Hepatocyte (in vitro differentiated cells): ENCODE results near the gene EXOC5. TPM values are rescaled to one million over a fixed set of nuclear protein-coding genes. Genes with fewer than 3 reads are reported as not detected.
A peak's percentile ranks its signal among the peaks of the same experiment; 100 is the strongest.

Source experiments
- DNase-seq: peaks from one replicate; pipeline ENCODE4 v3.0.0-alpha.2; 2016; ENCODE audit warnings: low spot score
- H2AFZ ChIP-seq: fragments of 200-600 bp; sonication (generic); 2 replicates; pipeline ENCODE4 v1.6.0; 2016; ENCODE audit warnings: antibody characterized with exemption, mild to moderate bottlenecking
- H3K27ac ChIP-seq: fragments of 200-600 bp; sonication (generic); 2 replicates; pipeline ENCODE4 v1.5.1; 2016; ENCODE audit warnings: mild to moderate bottlenecking
- H3K27me3 ChIP-seq: fragments of 200-600 bp; sonication (generic); 2 replicates; pipeline ENCODE4 v1.6.1; 2016
- H3K36me3 ChIP-seq: fragments of 200-600 bp; sonication (generic); replicated peaks from 2 replicates; pipeline ENCODE4 v1.5.1; 2016; ENCODE audit warnings: low read depth; ENCODE audit not compliant: insufficient read depth
- H3K4me1 ChIP-seq: fragments of 200-600 bp; sonication (generic); 2 replicates; pipeline ENCODE4 v1.5.1; 2016; ENCODE audit warnings: mild to moderate bottlenecking, moderate library complexity; ENCODE audit not compliant: insufficient read depth
- H3K4me2 ChIP-seq: fragments of 200-600 bp; sonication (generic); 2 replicates; pipeline ENCODE4 v1.6.0; 2016
- H3K4me3 ChIP-seq: fragments of 200-600 bp; sonication (generic); 2 replicates; pipeline ENCODE4 v1.5.1; 2016; ENCODE audit warnings: mild to moderate bottlenecking
- H3K79me2 ChIP-seq: fragments of 200-600 bp; sonication (generic); 2 replicates; pipeline ENCODE4 v1.6.0; 2017; ENCODE audit warnings: mild to moderate bottlenecking
- H3K9me2 ChIP-seq: fragments of 200-600 bp; sonication (generic); replicated peaks from 2 replicates; pipeline ENCODE4 v1.6.0; 2017; ENCODE audit warnings: mild to moderate bottlenecking; ENCODE audit not compliant: insufficient read depth
- H3K9me3 ChIP-seq: fragments of 200-600 bp; sonication (generic); 2 replicates; pipeline ENCODE4 v1.5.1; 2016; ENCODE audit warnings: low read depth, mild to moderate bottlenecking
- H4K20me1 ChIP-seq: fragments of 200-600 bp; sonication (generic); 2 replicates; pipeline ENCODE4 v1.6.0; 2016; ENCODE audit warnings: mild to moderate bottlenecking; ENCODE audit not compliant: insufficient read depth, poor library complexity, severe bottlenecking
- EZH2 ChIP-seq: fragments of 200-600 bp; sonication (generic); IDR thresholded peaks from 2 replicates; pipeline ENCODE4 v1.6.1; 2016; ENCODE audit warnings: antibody characterized with exemption, mild to moderate bottlenecking, borderline replicate concordance
- EZH2phosphoT487 ChIP-seq: fragments of 200-600 bp; sonication (generic); IDR thresholded peaks from one replicate; pipeline ENCODE4 v1.6.1; 2018; ENCODE audit warnings: antibody characterized with exemption, mild to moderate bottlenecking, low read depth, moderate library complexity; ENCODE audit not compliant: unreplicated experiment, severe bottlenecking
- WGBS: methylation state at CpG from one replicate; pipeline ENCODE4 v1.1.6; 2016; ENCODE audit warnings: low lambda C conversion rate; ENCODE audit errors: missing lambda C conversion rate; 5-methylcytosine and 5-hydroxymethylcytosine counted together
- polyA plus RNA-seq: library from polyadenylated mRNA; unstranded; fragments of >200 nt; fragmentation: Nextera tagmentation; extraction: Ambion mirVana; gene quantifications from 2 replicates; pipeline ENCODE4 v1.2.1, GENCODE V29; 2016
- total RNA-seq: library from RNA; depleted of rRNA; stranded (reverse); fragments of >200 nt; gene quantifications from 2 replicates; pipeline ENCODE4 v1.2.3, GENCODE V29; 2014
- TF ChIP-seq, protein P1 (sequence below): fragments of 200-600 bp; sonication (generic); IDR thresholded peaks from 2 replicates; pipeline ENCODE4 v1.5.1; 2016; ENCODE audit warnings: antibody characterized with exemption, mild to moderate bottlenecking; ENCODE audit not compliant: poor library complexity

Gene EXOC5
- total and polyA plus RNA-seq, 2 experiments from 2014 or later, result 31.4 to 51.8 TPM

DNA sequence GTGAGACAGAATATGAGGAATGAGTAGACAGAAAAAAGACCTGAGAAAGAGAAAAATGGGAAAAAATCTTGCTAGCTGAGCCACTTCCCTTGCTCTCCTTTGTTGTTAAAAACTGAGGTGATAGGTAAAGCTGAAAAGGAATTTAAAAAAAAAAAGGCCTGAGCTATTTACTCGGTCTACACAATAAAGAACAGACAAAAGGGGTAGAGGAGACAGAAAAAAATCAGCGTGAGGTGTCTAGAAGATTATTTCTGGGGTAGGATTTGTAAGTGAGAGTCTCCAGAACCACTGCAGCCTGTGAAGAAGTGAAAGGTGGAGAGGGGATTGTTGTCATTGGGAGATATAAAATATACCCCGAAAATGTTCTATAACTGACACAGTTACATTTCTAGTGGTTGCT is 98.8 kb downstream of the EXOC5 start:
- no peak for TF ChIP-seq EZH2
- TF ChIP-seq, protein P1, sequence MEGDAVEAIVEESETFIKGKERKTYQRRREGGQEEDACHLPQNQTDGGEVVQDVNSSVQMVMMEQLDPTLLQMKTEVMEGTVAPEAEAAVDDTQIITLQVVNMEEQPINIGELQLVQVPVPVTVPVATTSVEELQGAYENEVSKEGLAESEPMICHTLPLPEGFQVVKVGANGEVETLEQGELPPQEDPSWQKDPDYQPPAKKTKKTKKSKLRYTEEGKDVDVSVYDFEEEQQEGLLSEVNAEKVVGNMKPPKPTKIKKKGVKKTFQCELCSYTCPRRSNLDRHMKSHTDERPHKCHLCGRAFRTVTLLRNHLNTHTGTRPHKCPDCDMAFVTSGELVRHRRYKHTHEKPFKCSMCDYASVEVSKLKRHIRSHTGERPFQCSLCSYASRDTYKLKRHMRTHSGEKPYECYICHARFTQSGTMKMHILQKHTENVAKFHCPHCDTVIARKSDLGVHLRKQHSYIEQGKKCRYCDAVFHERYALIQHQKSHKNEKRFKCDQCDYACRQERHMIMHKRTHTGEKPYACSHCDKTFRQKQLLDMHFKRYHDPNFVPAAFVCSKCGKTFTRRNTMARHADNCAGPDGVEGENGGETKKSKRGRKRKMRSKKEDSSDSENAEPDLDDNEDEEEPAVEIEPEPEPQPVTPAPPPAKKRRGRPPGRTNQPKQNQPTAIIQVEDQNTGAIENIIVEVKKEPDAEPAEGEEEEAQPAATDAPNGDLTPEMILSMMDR, result no peak
- no peak for TF ChIP-seq EZH2phosphoT487
- H3K4me1 ChIP-seq, result no peaks in the 10 kb centered on the region
- no peaks in the 10 kb centered on the region for H3K79me2 ChIP-seq
- H3K9me2 ChIP-seq, result no peaks in the 10 kb centered on the region
- WGBS, result 56% methylated on average over 3 of the region's 3 CpGs
- H3K27ac ChIP-seq, result no peak overlapping the region
- H3K27me3 ChIP-seq, result no peaks in the 10 kb centered on the region
- no peak overlapping the region for H2AFZ ChIP-seq
- no peak overlapping the region for H3K4me3 ChIP-seq
- no peaks in the 10 kb centered on the region for H3K9me3 ChIP-seq
- no peaks in the 10 kb centered on the region for H3K36me3 ChIP-seq
- H3K4me2 ChIP-seq, result no peak overlapping the region
- no peak for DNase-seq
- H4K20me1 ChIP-seq, result no peaks in the 10 kb centered on the region

DNA sequence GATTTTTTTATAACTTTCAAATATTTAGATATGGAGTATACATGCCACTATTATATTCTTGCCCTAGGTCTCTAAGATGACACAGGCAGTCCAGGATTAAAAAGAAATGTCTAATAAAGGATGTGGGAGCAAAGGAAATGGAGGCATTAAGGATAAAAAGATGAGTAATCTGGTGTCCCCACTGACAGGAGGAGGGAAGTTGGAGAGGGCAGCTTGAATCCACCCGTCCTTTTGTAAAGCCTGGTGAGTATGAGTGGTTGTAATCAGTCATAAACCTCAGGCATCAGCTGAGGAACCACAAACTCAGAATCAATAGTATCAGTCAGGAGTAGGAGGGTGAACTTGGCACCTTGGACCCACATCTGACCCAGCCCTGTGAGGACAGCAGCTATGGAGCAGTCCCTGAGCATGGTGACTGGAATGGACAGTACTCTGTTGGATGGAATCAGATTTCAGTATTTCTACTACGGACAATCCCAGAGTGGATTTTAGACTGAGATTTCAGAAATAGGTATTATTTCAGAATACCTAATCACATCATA is 100.5 kb downstream of the EXOC5 start:
- DNase-seq, result peak; percentile 20
- H4K20me1 ChIP-seq, result no peaks in the 10 kb centered on the region
- no peaks in the 10 kb centered on the region for H3K9me2 ChIP-seq
- TF ChIP-seq EZH2, result no peak
- TF ChIP-seq, protein P1, result no peak
- TF ChIP-seq EZH2phosphoT487, result no peak
- H2AFZ ChIP-seq, result no peak overlapping the region
- H3K4me1 ChIP-seq, result no peaks in the 10 kb centered on the region
- no peak overlapping the region for H3K4me2 ChIP-seq
- no peaks in the 10 kb centered on the region for H3K36me3 ChIP-seq
- H3K27ac ChIP-seq, result no peak overlapping the region
- H3K9me3 ChIP-seq, result no peaks in the 10 kb centered on the region
- no peaks in the 10 kb centered on the region for H3K27me3 ChIP-seq
- no peak overlapping the region for H3K4me3 ChIP-seq
- H3K79me2 ChIP-seq, result no peaks in the 10 kb centered on the region
- WGBS, result 81% methylated on average over 2 of the region's 2 CpGs

DNA sequence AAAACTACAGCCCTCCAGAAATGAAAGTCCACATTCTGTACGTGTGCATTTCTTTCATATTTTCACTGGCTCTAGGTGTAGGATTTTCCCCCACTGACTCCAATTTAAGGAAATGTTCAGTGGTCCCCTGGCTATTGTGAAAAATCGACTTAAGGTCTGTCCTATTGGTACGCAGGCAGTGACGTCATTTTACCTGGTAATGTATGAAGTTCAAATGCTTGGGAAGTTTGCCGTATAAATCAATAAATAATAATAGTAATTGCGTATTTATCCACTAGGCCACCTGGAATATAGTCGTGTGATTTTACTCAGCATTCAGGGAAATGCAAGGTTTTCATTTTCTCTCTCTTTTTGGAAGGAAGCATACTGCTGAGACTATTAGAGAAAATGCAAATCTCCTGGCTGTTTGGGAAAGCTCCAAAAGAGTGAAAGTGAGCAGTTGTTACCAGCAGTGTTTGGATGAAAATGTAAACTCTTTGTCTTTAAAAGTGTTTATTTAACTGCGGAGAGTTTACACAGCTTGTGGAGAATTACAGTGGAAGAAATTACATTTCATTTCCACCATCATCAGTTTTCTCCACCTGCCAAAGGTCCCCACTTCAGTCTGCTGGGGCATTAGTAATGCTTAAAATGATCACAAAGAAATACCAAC is 107.0 kb downstream of the EXOC5 start:
- H3K36me3 ChIP-seq, result no peaks in the 10 kb centered on the region
- peaks cover 10% of the 10 kb centered on the region for H3K27me3 ChIP-seq
- H4K20me1 ChIP-seq, result no peaks in the 10 kb centered on the region
- H3K4me3 ChIP-seq, result no peak overlapping the region
- TF ChIP-seq EZH2, result no peak
- no peak for TF ChIP-seq EZH2phosphoT487
- TF ChIP-seq, protein P1, result no peak
- no peaks in the 10 kb centered on the region for H3K79me2 ChIP-seq
- H3K4me1 ChIP-seq, result no peaks in the 10 kb centered on the region
- H3K4me2 ChIP-seq, result no peak overlapping the region
- no peak for DNase-seq
- WGBS, result 59% methylated on average over 8 of the region's 8 CpGs
- no peak overlapping the region for H3K27ac ChIP-seq
- H3K9me3 ChIP-seq, result no peaks in the 10 kb centered on the region
- no peaks in the 10 kb centered on the region for H3K9me2 ChIP-seq
- no peak overlapping the region for H2AFZ ChIP-seq
